Measurements from ENCODE around the gene MKRN2OS.
"Not testable (repeated sequence)": the region's sequence is repeated elsewhere in the genome, so short reads cannot be mapped to it uniquely, and the experiment has no call there.

The MKRN2OS gene

GRCh38 chr3:12543497-12543896 lies 1.8 kb downstream of the MKRN2OS start:
- not testable (repeated sequence) for H3K9ac ChIP-seq (ENCODE audit: low read depth, low read length); H3K4me1 ChIP-seq (ENCODE audit: insufficient read depth, low read length); H3K27me3 ChIP-seq (ENCODE audit: insufficient read depth, low read length); H3K36me3 ChIP-seq (ENCODE audit: insufficient read depth, low read length); H3K27ac ChIP-seq (ENCODE audit: low read depth, low read length); H3K4me3 ChIP-seq (ENCODE audit: low read length); H3K9me3 ChIP-seq (ENCODE audit: insufficient read depth, low read depth, low read length)
- WGBS: 90% methylated on average over 12 of the region's 12 CpGs

DNA sequence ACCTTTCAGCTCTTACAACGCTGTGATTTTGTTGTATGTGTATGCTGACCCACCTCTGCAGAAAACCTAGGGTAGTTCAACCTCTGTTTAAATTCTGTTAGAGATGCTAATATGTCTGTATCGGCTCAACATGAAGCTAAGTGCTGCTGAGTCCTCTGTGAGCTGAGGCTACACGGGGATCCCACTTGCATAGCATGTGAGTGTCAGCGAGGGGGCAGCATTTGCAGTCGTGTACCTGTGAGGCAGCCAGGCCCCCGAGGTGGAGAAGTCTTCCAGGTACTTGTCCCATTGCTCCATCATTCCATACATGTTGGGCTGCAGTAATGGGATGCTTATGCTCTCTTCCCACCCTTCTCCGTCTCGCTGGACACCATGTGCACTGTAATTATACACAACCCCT lies 3.7 kb downstream of the MKRN2OS start:
- Histone ChIP-seq H3K27me3 (ENCODE audit: insufficient read depth, low read length) (no peaks in the 10 kb centered on the region), H3K4me3 (ENCODE audit: low read length) (no peak overlapping the region), H3K36me3 (ENCODE audit: insufficient read depth, low read length) (peaks cover 10% of the 10 kb centered on the region; the same call in 1 of the 2 replicates), H3K9ac (ENCODE audit: low read depth, low read length) (no peak overlapping the region), H3K27ac (ENCODE audit: low read depth, low read length) (no peak overlapping the region), H3K9me3 (ENCODE audit: insufficient read depth, low read depth, low read length) (no peaks in the 10 kb centered on the region), H3K4me1 (ENCODE audit: insufficient read depth, low read length) (0 out of 2 replicates have a peak, but pooled peaks cover 7% of the 10 kb centered on the region)
- 79% methylated on average over 8 of the region's 8 CpGs for WGBS

DNA sequence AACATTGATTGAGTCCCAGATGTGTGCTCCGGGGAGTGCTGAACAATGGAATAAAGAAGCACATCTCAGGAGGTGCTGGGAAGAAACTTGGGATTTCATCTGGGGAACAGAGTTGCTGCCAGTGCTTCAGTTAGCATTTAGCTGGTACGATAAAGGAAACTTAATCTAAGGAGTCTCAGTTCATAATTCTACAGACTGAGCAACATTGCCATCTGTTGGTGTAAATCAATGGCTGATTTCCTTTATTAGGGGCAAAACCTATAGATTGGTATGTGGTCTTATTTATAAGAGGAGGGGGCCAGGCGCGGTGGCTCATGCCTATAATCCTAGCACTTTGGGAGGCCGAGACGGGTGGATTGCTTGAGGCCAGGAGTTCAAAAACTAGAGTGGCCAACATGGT lies 8.9 kb downstream of the MKRN2OS start:
- Histone ChIP-seq H3K27ac (ENCODE audit: low read depth, low read length) (no peak overlapping the region), H3K36me3 (ENCODE audit: insufficient read depth, low read length) (peaks cover 33% of the 10 kb centered on the region), H3K9ac (ENCODE audit: low read depth, low read length) (no peak overlapping the region), H3K4me3 (ENCODE audit: low read length) (no peak overlapping the region), H3K9me3 (ENCODE audit: insufficient read depth, low read depth, low read length) (no peaks in the 10 kb centered on the region), H3K27me3 (ENCODE audit: insufficient read depth, low read length) (no peaks in the 10 kb centered on the region), H3K4me1 (ENCODE audit: insufficient read depth, low read length) (no peaks in the 10 kb centered on the region)
- 92% methylated on average over 6 of the region's 6 CpGs for WGBS

- no peaks in the 10 kb centered on the region for H3K9me3 ChIP-seq (ENCODE audit: insufficient read depth, low read depth, low read length)
- peaks cover 50% of the 10 kb centered on the region for H3K36me3 ChIP-seq (ENCODE audit: insufficient read depth, low read length)
- no peak overlapping the region for H3K4me3 ChIP-seq (ENCODE audit: low read length)
- no peaks in the 10 kb centered on the region for H3K4me1 ChIP-seq (ENCODE audit: insufficient read depth, low read length)
- H3K27ac ChIP-seq (ENCODE audit: low read depth, low read length): no peak overlapping the region
- H3K27me3 ChIP-seq (ENCODE audit: insufficient read depth, low read length): no peaks in the 10 kb centered on the region
- 95% methylated on average over 5 of the region's 5 CpGs for WGBS
- no peak overlapping the region for H3K9ac ChIP-seq (ENCODE audit: low read depth, low read length)
Measured at GRCh38 chr3:12532182-12532581, 13.1 kb downstream of the MKRN2OS start.

DNA sequence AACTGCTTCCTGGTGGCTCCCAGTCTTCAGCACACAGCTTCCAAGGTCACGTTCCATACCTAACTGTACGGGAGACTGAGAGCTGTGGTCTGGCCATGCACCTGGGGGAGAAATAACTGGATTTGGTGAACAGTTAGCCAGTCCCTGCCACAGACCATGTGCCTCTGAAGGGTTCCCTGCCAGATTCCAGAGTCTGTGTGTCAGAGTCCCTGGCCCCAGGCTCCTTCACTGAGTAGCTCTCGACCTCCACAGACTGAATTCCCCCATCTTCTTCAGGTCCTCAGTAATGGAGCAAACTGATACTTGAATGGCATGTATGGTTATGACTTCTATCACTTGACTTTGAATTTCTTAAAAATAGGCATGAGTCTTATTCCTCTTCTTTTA lies 17.5 kb downstream of the MKRN2OS start:
- Histone ChIP-seq H3K9ac (ENCODE audit: low read depth, low read length) (no peak overlapping the region), H3K27me3 (ENCODE audit: insufficient read depth, low read length) (no peaks in the 10 kb centered on the region), H3K4me1 (ENCODE audit: insufficient read depth, low read length) (no peaks in the 10 kb centered on the region), H3K9me3 (ENCODE audit: insufficient read depth, low read depth, low read length) (no peaks in the 10 kb centered on the region), H3K4me3 (ENCODE audit: low read length) (no peak overlapping the region), H3K27ac (ENCODE audit: low read depth, low read length) (no peak overlapping the region), H3K36me3 (ENCODE audit: insufficient read depth, low read length) (peaks cover 67% of the 10 kb centered on the region)
- 100% methylated on average over 3 of the region's 3 CpGs for WGBS

GRCh38 chr3:12522721-12523120 lies 22.6 kb downstream of the MKRN2OS start:
- no peak overlapping the region for H3K27ac ChIP-seq (ENCODE audit: low read depth, low read length)
- H3K27me3 ChIP-seq (ENCODE audit: insufficient read depth, low read length): no peaks in the 10 kb centered on the region
- H3K4me3 ChIP-seq (ENCODE audit: low read length): no peak overlapping the region
- WGBS: no CpG with 5 or more reads among the region's 1 CpG
- H3K36me3 ChIP-seq (ENCODE audit: insufficient read depth, low read length): peaks cover 56% of the 10 kb centered on the region
- no peaks in the 10 kb centered on the region for H3K9me3 ChIP-seq (ENCODE audit: insufficient read depth, low read depth, low read length)
- H3K9ac ChIP-seq (ENCODE audit: low read depth, low read length): no peak overlapping the region
- H3K4me1 ChIP-seq (ENCODE audit: insufficient read depth, low read length): no peaks in the 10 kb centered on the region

DNA sequence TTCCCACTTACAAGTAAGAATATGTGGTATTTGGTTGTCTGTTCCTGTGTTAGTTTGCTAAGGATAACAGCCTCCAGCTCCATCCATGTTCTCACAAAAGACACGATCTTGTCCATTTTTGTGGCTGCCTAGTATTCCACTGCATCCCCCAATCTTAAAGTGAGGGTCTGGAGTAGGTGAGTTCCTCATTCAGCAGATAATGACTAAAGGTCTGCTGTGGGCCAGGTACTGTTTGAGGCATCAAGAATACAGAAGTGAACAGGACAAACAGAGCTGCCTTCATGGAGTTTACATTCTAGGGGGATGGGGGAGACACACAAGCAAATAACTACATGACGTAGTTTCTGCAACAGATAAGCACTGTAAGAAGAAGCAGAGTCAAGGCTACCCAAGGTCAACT lies 24.3 kb downstream of the MKRN2OS start:
- WGBS: 87% methylated on average over 2 of the region's 2 CpGs
- Histone ChIP-seq H3K27me3 (ENCODE audit: insufficient read depth, low read length) (no peaks in the 10 kb centered on the region), H3K4me3 (ENCODE audit: low read length) (no peak overlapping the region), H3K9me3 (ENCODE audit: insufficient read depth, low read depth, low read length) (no peaks in the 10 kb centered on the region), H3K4me1 (ENCODE audit: insufficient read depth, low read length) (no peaks in the 10 kb centered on the region), H3K27ac (ENCODE audit: low read depth, low read length) (no peak overlapping the region), H3K36me3 (ENCODE audit: insufficient read depth, low read length) (peaks cover 47% of the 10 kb centered on the region), H3K9ac (ENCODE audit: low read depth, low read length) (no peak overlapping the region)

DNA sequence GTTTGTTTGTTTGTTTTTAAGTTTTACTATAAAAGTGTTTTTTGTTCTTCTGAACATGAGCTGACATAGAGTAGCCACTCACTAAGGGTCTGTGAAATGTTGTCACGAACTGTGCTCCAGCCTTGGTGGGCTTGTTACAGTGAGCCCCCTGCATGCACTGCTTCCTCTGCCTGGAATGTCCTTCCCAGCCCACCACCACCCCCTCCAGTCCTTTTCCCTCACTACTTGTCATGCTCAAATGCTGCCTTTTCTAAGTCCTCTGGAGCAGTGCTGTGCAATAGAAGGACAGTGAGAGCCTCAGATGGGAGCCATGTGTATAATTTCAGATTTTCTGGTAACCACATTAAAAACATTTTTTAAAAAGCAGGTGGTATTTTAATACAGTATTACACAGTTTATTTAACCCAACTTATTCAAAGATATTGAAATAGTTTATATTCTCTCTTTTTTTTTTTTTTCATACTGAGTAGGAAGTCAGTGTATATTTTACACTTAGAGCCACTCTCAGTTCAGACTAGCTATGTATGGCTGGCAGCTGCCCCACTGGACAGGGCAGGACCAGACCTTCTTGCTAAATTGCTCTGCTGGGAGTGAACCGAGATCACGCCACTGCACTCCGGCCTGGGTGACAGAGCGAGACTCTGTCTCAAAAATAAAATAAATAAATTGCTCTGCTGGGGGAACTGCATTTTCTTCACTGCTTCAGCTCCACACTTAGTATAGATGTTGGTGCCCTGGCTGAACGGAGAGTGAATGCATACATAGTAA lies 26.9 kb downstream of the MKRN2OS start:
- H3K36me3 ChIP-seq (ENCODE audit: insufficient read depth, low read length): peaks cover 57% of the 10 kb centered on the region
- no peak overlapping the region for H3K9ac ChIP-seq (ENCODE audit: low read depth, low read length)
- H3K4me1 ChIP-seq (ENCODE audit: insufficient read depth, low read length): no peaks in the 10 kb centered on the region
- H3K27ac ChIP-seq (ENCODE audit: low read depth, low read length): no peak overlapping the region
- no peaks in the 10 kb centered on the region for H3K9me3 ChIP-seq (ENCODE audit: insufficient read depth, low read depth, low read length)
- WGBS: 91% methylated on average over 6 of the region's 6 CpGs
- no peaks in the 10 kb centered on the region for H3K27me3 ChIP-seq (ENCODE audit: insufficient read depth, low read length)
- H3K4me3 ChIP-seq (ENCODE audit: low read length): no peak overlapping the region

GRCh38 chr3:12516873-12517272 lies 28.4 kb downstream of the MKRN2OS start:
- Histone ChIP-seq H3K9ac (ENCODE audit: low read depth, low read length) (no peak overlapping the region), H3K27me3 (ENCODE audit: insufficient read depth, low read length) (no peaks in the 10 kb centered on the region), H3K9me3 (ENCODE audit: insufficient read depth, low read depth, low read length) (no peaks in the 10 kb centered on the region), H3K4me3 (ENCODE audit: low read length) (no peak overlapping the region), H3K36me3 (ENCODE audit: insufficient read depth, low read length) (peaks cover 59% of the 10 kb centered on the region), H3K4me1 (ENCODE audit: insufficient read depth, low read length) (no peaks in the 10 kb centered on the region), H3K27ac (ENCODE audit: low read depth, low read length) (no peak overlapping the region)
- 92% methylated on average over 11 of the region's 11 CpGs for WGBS

- Histone ChIP-seq H3K27ac (ENCODE audit: low read depth, low read length) (no peak overlapping the region), H3K9ac (ENCODE audit: low read depth, low read length) (no peak overlapping the region), H3K36me3 (ENCODE audit: insufficient read depth, low read length) (peaks cover 59% of the 10 kb centered on the region), H3K4me3 (ENCODE audit: low read length) (no peak overlapping the region), H3K4me1 (ENCODE audit: insufficient read depth, low read length) (no peaks in the 10 kb centered on the region), H3K9me3 (ENCODE audit: insufficient read depth, low read depth, low read length) (no peaks in the 10 kb centered on the region), H3K27me3 (ENCODE audit: insufficient read depth, low read length) (no peaks in the 10 kb centered on the region)
Measured at GRCh38 chr3:12515631-12516030, 29.7 kb downstream of the MKRN2OS start.

DNA sequence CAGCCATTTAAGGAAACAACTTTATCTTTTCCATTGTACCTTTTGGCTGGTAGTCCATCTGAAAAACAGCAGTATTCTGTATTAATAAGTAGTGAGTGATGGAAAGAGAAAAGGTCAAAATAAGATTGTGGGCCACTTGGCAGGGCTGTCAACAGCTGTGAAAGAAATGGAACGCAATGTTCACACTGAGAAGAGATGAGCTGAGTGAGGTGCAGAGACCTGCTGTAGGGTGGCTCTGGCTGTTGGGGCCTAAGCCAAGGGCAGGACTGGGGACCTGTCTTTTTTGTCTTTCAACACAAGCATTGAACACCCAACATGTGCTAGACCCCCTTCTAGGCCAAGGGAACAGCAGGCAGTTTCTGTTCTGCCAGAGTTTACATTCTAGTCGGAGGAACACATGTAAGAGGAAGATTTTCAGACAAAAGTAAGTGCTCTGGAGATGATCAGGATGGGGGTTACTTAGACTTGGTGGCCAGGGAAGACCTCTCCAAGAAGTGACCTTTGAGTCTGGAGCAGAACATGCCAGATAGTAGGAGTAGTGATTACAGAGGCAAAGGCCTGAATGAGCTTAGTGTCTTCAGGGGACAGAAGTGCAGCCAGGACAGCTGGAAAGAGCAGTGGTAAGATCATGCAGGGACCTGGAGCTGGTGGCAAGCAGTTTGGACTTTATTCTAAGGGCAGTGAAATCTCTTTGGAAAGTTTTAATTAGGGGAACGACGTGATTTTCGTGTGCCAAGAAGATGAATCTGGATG lies 31.4 kb downstream of the MKRN2OS start:
- peaks cover 70% of the 10 kb centered on the region for H3K36me3 ChIP-seq (ENCODE audit: insufficient read depth, low read length)
- no peaks in the 10 kb centered on the region for H3K9me3 ChIP-seq (ENCODE audit: insufficient read depth, low read depth, low read length)
- no peaks in the 10 kb centered on the region for H3K27me3 ChIP-seq (ENCODE audit: insufficient read depth, low read length)
- H3K9ac ChIP-seq (ENCODE audit: low read depth, low read length): no peak overlapping the region
- H3K4me3 ChIP-seq (ENCODE audit: low read length): no peak overlapping the region
- 95% methylated on average over 5 of the region's 5 CpGs for WGBS
- no peaks in the 10 kb centered on the region for H3K4me1 ChIP-seq (ENCODE audit: insufficient read depth, low read length)
- H3K27ac ChIP-seq (ENCODE audit: low read depth, low read length): no peak overlapping the region
